NCI-H1105 treated with DMSO at 0.1 percent for 48 hours (cell line): Measurements from ENCODE around the gene KCNMB2.
A peak's percentile ranks its signal among the peaks of the same experiment; 100 is the strongest.

ENCODE experiments used
- DNase-seq: peaks from one replicate; lab custom pipeline; 2025; lab: John Stamatoyannopoulos, UW

Gene KCNMB2

DNA sequence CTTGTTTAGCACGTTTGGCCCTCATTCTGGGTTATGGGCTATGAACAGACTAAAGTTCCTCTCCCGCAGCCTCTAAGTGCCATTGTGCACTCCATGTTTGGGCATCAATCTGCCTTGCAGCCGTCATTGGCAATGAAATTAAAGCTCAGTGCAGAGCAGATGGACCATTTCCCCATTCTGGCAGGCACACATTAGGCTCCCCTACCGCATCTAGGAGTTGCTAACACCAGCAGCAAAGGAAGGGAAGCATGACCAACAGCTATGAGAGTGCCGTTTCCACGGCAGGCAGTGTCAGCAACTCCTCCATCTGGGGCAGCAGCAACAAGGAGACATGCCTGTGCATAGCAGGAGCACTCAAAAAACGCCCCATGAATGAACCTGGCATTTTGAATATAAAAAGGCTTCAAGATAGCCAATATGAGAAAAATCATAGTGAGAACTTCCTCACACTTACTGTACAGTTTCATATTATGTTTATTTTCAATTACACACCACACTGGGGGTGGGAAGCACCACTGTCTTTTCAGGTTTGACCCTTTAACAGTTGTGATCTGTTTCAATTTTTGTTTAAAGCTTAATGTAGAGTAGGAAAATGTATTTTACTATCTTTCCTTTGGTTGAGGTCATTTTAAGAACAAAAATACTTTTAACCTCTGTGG is 218.7 kb downstream of the KCNMB2 start:
- DNase-seq = no peak

- no peak for DNase-seq
Observed at GRCh38 chr3:178761024-178761423, 224.8 kb downstream of the KCNMB2 start.

GRCh38 chr3:178761461-178761860 is 225.2 kb downstream of the KCNMB2 start:
- DNase-seq = no peak

GRCh38 chr3:178762385-178762784 is 226.1 kb downstream of the KCNMB2 start:
- DNase-seq = no peak

DNA sequence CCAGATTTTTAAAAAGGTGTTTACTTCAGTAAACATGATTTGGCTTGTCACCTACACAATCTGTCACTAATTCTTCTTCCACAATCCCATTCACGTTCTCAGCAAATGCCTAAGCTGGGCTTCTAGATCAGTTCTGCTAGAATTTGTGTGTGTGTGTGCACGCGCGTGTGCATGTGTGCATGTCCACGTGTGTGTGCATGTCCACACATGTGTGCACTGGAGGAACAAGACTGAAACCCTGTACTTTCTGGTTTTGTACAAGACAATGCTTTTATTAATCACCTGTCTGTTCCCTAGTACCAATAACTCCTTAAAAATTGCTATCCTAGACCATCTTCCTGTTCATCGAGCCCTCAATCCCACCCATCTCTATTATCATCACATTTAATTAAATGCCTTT is 229.2 kb downstream of the KCNMB2 start:
- no peak for DNase-seq

- DNase-seq = no peak
Observed at GRCh38 chr3:178767581-178767980, 231.3 kb downstream of the KCNMB2 start.

DNA sequence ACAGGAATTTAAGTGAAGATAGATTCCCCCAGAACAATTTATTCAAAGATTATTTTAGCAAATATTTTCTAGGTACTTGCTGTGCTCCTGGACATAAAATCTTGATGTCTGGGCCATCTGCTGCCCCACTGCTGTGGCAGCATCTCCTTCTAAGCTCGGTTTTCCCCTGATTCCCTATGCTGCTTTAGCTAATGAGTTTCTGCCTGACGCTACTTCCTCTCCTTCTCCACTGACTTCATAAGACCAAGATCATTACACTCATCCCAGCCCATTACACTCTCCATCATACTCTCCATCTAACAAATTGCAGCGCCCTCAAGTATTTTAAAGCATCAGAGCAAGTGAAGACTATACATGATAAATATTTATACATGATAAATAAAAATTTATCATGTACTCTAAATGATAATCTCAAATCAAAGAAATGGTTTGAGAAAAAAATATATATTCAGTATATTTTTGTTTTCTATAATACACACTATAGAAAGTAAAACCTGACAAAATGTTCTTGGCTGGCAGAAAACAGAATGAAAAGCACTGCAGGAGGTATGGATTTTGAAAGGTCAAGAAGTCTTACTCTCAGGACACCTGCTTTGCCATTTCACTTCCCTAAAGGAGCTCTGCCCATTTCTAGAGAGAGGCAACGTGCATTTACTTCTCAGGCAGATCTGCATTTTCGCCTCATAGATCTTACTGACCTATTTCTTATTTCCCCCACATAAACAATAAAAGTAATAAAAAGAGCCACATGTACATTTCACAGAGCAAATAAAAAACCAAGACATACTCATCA is 232.0 kb downstream of the KCNMB2 start:
- no peak for DNase-seq

DNA sequence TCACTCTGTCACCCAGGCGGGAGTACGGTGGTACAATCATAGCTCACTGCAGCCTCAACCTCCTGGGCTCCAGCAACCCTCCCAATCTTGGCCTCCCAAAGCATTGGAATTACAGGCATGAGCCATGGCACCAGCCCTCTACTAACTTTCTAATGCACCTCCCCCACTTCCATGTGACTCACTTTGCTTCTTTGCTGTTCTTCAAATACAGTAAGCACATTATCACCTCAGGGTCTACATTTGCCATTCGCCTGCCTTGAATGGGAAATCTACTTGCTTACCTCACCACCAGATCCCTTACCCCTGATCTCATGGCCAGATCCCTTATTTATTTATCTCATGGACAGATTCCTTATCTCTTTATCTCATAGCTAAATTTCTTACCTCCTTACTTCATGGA is 235.3 kb downstream of the KCNMB2 start:
- DNase-seq = no peak

GRCh38 chr3:178772746-178773145 is 236.5 kb downstream of the KCNMB2 start:
- no peak for DNase-seq

DNA sequence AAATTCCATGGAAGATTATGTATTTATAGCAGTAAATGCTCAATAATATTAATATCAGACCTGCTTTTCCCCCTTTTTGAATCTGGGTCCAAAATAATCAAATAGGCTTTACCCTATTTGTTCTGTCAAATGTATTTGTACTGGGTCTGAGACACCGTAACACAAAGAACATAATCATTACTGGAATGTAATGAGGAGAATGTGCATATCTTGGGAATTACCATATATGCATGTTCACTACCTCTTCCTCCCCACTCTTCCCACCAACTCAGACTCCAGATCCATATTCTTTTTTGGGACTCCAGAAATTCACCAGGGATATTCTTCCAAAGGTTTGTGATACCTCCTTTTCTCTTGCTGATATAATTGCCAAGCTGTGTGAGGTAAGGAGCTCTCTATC is 237.1 kb downstream of the KCNMB2 start:
- DNase-seq = no peak

DNA sequence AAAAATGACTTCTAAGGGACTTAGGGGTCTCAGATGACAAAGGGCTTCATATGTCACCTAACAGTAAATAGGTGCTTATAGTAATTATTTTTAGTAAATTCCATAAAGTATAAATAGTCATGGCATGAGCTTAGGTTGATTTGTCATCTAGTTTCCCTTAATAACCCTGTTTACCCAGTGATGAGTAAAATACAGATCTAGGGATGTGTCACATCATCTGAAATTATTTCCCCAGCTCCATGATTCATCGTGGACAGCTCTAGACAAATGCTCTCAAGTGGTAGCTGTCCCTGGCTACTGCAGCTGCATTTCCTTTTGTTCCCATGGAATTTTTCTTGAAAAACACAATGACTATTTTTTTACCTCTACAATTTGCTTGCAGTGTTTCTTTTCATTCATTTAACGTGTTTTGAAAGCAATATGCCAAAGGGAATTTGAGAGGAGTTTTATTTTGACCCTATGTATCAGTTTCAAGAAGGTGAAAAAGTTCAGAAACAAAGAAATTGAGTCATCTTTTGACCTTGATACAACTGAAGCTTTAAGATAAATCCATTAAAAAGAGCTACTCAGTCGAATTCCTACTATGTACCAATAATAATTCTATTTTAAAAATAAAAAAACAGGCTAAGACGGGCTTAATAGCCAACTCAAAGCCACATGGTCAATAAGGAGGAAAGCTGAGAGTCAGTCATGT is 241.6 kb downstream of the KCNMB2 start:
- no peak for DNase-seq

- DNase-seq = peak; percentile 34
Observed at GRCh38 chr3:178778589-178778988, 242.4 kb downstream of the KCNMB2 start.

DNA sequence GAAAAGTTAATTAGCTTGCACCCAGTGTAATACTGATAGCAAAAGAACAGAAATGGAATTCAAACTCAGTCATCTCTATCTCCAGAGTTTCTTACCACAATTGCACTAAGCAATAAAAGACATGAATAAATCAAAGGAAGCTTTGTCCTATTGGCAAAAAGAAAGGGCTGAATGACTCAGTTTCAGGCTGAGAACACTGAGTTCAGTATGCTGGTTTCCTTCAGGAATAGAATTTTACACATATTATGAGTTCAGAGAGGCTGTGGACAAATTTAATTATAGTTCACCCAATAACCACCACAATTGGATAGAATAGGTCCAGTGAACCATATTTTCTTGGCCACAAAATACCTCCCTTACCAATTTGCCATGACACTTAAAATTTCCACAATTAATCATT is 249.7 kb downstream of the KCNMB2 start:
- DNase-seq = no peak

DNA sequence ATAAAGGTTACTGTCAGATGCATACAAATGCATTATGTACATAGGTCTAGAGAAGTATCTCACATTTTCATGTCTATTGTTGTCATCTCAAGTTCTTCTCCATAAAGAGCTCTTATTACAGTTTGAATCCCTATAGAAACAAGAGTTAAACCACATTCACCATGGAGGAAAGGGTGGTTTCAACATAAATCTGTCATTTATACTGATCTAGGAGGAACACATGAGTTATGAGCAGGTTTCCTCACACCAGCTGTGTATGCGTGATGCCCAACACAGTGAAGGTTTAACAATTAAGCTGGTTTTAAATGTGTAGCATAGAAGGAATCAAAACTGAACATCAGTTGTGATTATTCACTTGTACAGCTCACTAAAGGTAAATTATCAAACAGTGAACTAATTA is 251.7 kb downstream of the KCNMB2 start:
- DNase-seq = no peak

DNA sequence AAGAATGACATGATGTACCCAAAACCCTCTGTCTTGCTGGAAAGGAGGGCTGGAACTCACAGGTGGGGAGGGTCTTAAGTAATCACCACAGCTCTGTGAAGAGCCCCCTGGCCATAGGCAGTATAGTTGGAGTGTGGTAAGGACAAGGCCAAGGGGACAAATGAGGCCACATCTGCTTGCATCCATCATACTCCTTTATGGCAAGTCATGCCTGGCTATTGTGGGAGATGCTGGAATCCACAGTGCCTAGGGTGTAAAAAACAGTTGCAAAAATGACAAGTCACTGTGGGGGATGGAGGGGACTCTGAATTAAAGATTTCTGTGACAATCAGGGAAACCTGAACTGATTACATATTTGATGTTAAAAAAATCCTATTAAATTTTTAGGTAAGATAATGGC is 258.5 kb downstream of the KCNMB2 start:
- DNase-seq = no peak

DNA sequence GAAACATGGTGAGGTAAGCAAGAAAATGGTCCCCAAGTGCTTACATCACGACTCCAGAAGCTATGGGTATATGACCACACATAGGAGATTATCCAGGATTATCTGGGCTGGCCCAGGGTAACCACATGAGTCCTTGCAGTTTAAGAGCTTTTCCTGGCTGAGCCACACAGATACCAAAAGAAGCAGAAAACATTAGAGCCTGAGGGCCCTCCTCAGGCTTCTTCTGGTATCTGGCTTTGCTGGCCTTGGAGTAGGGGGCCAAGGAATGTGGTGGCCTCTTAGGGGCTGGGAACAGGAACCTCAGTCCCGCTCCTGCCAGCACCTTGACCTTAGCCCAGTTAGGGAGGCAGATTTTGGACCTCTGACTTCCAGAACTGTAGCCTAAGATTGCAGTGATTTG is 259.1 kb downstream of the KCNMB2 start:
- DNase-seq = no peak

- no peak for DNase-seq
Observed at GRCh38 chr3:178802259-178802658, 266.0 kb downstream of the KCNMB2 start.

- peak; percentile 94 for DNase-seq
Observed at GRCh38 chr3:178802993-178803693, 266.9 kb downstream of the KCNMB2 start.

- no peak for DNase-seq
Observed at GRCh38 chr3:178804606-178805005, 268.4 kb downstream of the KCNMB2 start.

DNA sequence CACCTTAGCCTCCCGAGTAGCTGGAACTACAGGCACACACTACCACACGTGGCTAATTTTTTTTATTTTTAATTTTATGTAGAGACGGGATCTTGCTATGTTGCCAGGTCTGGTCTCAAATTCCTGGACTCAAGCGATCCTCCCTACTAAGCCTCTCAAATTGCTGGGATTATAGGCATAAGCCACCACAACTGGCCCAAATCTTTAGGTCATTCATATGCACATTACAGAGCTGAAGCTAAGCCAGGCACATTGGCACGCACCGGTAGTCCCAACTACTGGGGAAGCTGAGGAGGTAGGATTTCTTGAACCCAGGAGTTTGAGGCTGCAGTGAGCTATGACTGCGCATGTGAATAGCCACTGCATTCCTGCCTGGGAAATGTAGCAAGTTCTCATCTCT is 269.5 kb downstream of the KCNMB2 start:
- no peak for DNase-seq

- no peak for DNase-seq
Observed at GRCh38 chr3:178806651-178807050, 270.4 kb downstream of the KCNMB2 start.

- no peak for DNase-seq
Observed at GRCh38 chr3:178807694-178808093, 271.5 kb downstream of the KCNMB2 start.

DNA sequence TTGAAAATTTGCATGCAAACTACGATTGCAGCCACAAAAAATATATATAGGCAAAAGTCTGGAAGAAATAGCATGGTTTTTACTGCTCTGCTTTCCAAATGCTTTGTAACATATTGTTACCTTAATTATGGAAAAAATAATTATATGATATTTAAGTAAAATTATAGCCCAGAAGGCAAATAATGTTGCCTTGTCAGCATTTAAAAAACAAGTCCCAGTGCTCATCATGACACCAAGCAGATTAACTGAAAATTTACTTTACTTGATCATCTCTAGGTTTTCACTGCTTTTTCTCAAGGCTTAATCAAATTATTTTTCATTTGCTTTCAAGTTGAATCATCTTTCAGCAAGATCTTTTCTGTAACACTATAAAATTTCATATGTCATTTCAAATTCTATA is 272.5 kb downstream of the KCNMB2 start:
- peak; percentile 32 for DNase-seq
